SJCRH30 (cell line): ENCODE data around the gene TSPAN11. TPM values are rescaled to one million over a fixed set of nuclear protein-coding genes. Genes with fewer than 3 reads are reported as not detected.
"Not testable (repeated sequence)": the region's sequence is repeated elsewhere in the genome, so short reads cannot be mapped to it uniquely, and the experiment has no call there.

Experiments
- DNase-seq, 2 experiments: peaks; one replicate each; pipeline ENCODE4 v3.0.0-alpha.2; 2015 to 2020
- H3K27ac ChIP-seq: fragments of 250-450 bp; sonication (Bioruptor Pico); 2 replicates; pipeline ENCODE4 v1.5.1; 2020; ENCODE audit warnings: mild to moderate bottlenecking, moderate library complexity
- H3K27me3 ChIP-seq: fragments of 250-450 bp; sonication (Bioruptor Pico); 2 replicates; pipeline ENCODE4 v1.5.1; 2020; ENCODE audit warnings: mild to moderate bottlenecking, moderate library complexity
- H3K36me3 ChIP-seq: fragments of 250-450 bp; sonication (Bioruptor Pico); 2 replicates; pipeline ENCODE4 v1.5.1; 2020; ENCODE audit warnings: mild to moderate bottlenecking, moderate library complexity
- H3K4me1 ChIP-seq: fragments of 250-450 bp; sonication (Bioruptor Pico); 2 replicates; pipeline ENCODE4 v1.5.1; 2020; ENCODE audit warnings: mild to moderate bottlenecking, moderate library complexity
- H3K4me3 ChIP-seq: fragments of 250-450 bp; sonication (Bioruptor Pico); 2 replicates; pipeline ENCODE4 v1.5.1; 2020; ENCODE audit warnings: mild to moderate bottlenecking, moderate library complexity
- H3K9me3 ChIP-seq: fragments of 250-450 bp; sonication (Bioruptor Pico); replicated peaks from 2 replicates; pipeline ENCODE4 v1.5.1; 2020; ENCODE audit warnings: mild to moderate bottlenecking, moderate library complexity
- total RNA-seq: library from RNA; depleted of rRNA; stranded (reverse); fragments of >200 nt; shearing (Covaris generic); gene quantifications from 2 replicates; pipeline ENCODE4 v1.2.3, GENCODE V29; 2014; rRNA removed

TSPAN11 gene
- total RNA-seq, result 6.5 and 6.7 TPM in 2 replicates

GRCh38 chr12:30926243-30927221, at the start of gene TSPAN11:
TSS of gene TSPAN11 (plus strand) at chr12:30926748. CDS start at chr12:30953992, 27,244 bp downstream.
- peaks cover 7% of the 10 kb centered on the region for H3K4me1 ChIP-seq
- H3K4me3 ChIP-seq, result peak within 1 kb of the TSS; percentile 72
- peak; percentile 86 to 87 for DNase-seq
- no peaks in the 10 kb centered on the region for H3K27me3 ChIP-seq
- no peaks in the 10 kb centered on the region for H3K9me3 ChIP-seq
- peak within 1 kb of the TSS; percentile 53; the same call in 1 of the 2 replicates for H3K27ac ChIP-seq
- H3K36me3 ChIP-seq, result no peaks in the 10 kb centered on the region

GRCh38 chr12:30877105-30877875, 49.3 kb upstream of the TSPAN11 start:
- no peaks in the 10 kb centered on the region for H3K4me1 ChIP-seq
- no peaks in the 10 kb centered on the region for H3K36me3 ChIP-seq
- H3K4me3 ChIP-seq, result no peak overlapping the region
- no peak for DNase-seq
- peaks cover 6% of the 10 kb centered on the region; the same call in 1 of the 2 replicates for H3K27me3 ChIP-seq
- H3K27ac ChIP-seq, result no peak overlapping the region
- no peaks in the 10 kb centered on the region for H3K9me3 ChIP-seq

DNA sequence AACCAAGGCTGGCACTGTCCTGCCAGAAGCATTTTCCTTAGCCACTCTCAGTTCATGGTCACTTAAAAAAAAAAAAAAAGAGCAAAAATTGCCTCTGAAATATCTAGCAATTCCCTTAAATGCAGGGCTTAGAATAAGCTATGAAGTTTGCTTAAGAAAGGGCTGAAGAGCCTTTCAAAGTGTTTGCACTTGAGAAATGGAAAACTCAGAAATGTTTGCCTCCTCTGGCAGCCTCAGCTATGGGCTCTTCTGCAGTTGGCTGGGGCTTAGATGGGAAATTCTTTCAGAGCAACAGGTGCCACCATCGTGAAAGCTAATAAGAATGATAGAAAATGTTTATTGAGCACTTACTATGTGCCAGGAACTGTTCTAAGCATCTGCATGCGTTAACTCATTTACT, 48.5 kb upstream of the TSPAN11 start:
- no peaks in the 10 kb centered on the region for H3K4me1 ChIP-seq
- no peaks in the 10 kb centered on the region for H3K9me3 ChIP-seq
- no peak overlapping the region for H3K27ac ChIP-seq
- no peak for DNase-seq
- no peak overlapping the region for H3K4me3 ChIP-seq
- peaks cover 6% of the 10 kb centered on the region; the same call in 1 of the 2 replicates for H3K27me3 ChIP-seq
- no peaks in the 10 kb centered on the region for H3K36me3 ChIP-seq

DNA sequence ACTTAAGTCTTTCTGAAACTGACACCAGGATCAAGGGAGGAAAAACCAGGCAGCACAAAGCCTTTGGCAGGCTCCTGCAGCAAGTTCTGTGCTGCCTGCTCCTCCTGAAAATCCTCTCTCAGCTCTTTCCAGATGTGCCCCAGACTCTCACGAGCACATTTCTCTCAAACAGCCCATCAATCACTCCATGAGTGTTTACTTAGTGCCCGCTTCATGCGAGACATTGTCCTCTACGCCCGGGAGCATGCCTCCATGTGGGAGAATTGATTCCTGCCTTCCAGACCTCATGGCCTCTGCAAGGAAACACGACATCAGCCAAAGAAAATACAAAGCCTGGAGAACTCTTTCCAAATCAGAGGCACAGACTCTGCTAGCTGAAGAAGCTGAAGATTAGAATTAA, 46.5 kb upstream of the TSPAN11 start:
- DNase-seq, result no peak
- Histone ChIP-seq H3K4me3 (no peak overlapping the region), H3K36me3 (no peaks in the 10 kb centered on the region), H3K27me3 (peaks cover 2% of the 10 kb centered on the region; the same call in 1 of the 2 replicates), H3K4me1 (no peaks in the 10 kb centered on the region), H3K27ac (no peak overlapping the region), H3K9me3 (no peaks in the 10 kb centered on the region)

DNA sequence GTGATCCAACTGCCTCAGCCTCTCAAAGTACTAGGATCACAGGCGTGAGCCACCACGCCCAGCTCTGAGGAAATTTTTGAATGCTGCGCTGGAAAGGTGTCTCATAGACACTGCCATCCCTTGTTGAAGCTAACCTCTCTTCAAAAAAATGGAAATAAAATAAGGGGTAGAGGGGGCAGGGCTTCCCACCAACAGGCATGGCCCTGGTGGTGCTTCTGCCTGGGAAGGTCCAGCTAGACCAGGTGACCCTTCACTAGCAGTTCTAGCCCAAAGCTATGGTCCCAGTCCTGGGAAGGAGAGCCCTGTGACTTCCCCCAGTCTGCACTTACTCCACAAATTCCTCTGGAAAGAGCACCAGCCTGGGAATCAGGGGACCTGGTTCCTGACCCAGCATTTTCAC, 45.7 kb upstream of the TSPAN11 start:
- no peak overlapping the region for H3K27ac ChIP-seq
- DNase-seq, result no peak
- H3K9me3 ChIP-seq, result no peaks in the 10 kb centered on the region
- no peaks in the 10 kb centered on the region for H3K4me1 ChIP-seq
- H3K27me3 ChIP-seq, result no peaks in the 10 kb centered on the region; the same call in 1 of the 2 replicates
- H3K36me3 ChIP-seq, result no peaks in the 10 kb centered on the region
- no peak overlapping the region for H3K4me3 ChIP-seq

DNA sequence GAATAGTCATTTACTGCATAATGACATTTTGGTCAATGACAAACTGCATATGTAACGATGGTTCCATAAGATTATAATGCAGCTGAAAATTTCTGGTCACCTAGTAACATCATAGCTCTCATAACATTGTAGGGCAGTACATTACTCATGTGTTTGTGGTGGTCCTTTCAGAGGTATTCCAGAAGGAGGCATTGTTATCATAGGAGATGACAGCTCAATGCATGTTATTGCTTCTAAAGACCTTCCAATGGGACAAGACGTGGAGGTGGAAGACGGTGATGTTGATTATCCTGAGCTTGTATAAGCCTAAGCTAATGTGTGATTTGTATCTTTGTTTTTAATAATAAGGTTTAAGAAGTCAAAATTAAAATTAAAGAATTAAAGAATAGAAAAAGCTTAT, 43.8 kb upstream of the TSPAN11 start:
- Histone ChIP-seq H3K4me3 (no peak overlapping the region), H3K27ac (no peak overlapping the region)
- DNase-seq, result peak in 1 of 2 experiments; percentile 41

GRCh38 chr12:30884799-30885198, 41.7 kb upstream of the TSPAN11 start:
- no peak for DNase-seq
- Histone ChIP-seq H3K27me3 (no peaks in the 10 kb centered on the region; the same call in 1 of the 2 replicates), H3K4me1 (no peaks in the 10 kb centered on the region), H3K4me3 (no peak overlapping the region), H3K36me3 (no peaks in the 10 kb centered on the region), H3K9me3 (peaks cover 12% of the 10 kb centered on the region; the same call in 1 of the 2 replicates), H3K27ac (no peak overlapping the region)

More for the DNA sequence above, 43.8 kb upstream of the TSPAN11 start:
- H3K9me3 ChIP-seq, result peaks cover 11% of the 10 kb centered on the region; the same call in 1 of the 2 replicates
- no peaks in the 10 kb centered on the region for H3K36me3 ChIP-seq
- no peaks in the 10 kb centered on the region for H3K4me1 ChIP-seq
- no peaks in the 10 kb centered on the region; the same call in 1 of the 2 replicates for H3K27me3 ChIP-seq

DNA sequence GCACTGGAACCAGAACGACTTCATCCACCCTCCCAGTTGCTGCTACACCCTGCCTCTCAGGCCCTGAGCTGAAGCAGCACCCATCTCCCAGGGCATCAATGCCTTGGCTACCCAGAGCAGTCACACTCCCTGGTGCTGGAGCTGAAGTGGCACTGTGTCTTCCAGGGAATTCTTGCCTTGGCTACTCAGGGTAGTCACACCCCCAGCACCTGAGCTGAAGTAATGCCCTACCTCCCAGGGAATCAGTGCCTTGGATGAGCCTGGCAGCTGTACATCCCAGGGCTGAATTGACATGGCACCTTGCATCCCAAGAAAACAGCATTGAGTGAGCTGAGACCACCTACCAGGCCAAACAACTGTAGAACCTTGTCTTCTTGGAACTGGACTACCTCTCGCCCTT, 41.2 kb upstream of the TSPAN11 start:
- Histone ChIP-seq H3K4me1 (no peaks in the 10 kb centered on the region), H3K27ac (no peak overlapping the region), H3K27me3 (no peaks in the 10 kb centered on the region; the same call in 1 of the 2 replicates), H3K4me3 (no peak overlapping the region), H3K9me3 (peaks cover 12% of the 10 kb centered on the region; the same call in 1 of the 2 replicates), H3K36me3 (no peaks in the 10 kb centered on the region)
- DNase-seq, result no peak

GRCh38 chr12:30887226-30887625, 39.3 kb upstream of the TSPAN11 start:
- Histone ChIP-seq H3K36me3 (no peaks in the 10 kb centered on the region), H3K4me3 (no peak overlapping the region), H3K27ac (no peak overlapping the region), H3K27me3 (no peaks in the 10 kb centered on the region; the same call in 1 of the 2 replicates), H3K9me3 (peaks cover 12% of the 10 kb centered on the region; the same call in 1 of the 2 replicates), H3K4me1 (no peaks in the 10 kb centered on the region)
- no peak for DNase-seq

DNA sequence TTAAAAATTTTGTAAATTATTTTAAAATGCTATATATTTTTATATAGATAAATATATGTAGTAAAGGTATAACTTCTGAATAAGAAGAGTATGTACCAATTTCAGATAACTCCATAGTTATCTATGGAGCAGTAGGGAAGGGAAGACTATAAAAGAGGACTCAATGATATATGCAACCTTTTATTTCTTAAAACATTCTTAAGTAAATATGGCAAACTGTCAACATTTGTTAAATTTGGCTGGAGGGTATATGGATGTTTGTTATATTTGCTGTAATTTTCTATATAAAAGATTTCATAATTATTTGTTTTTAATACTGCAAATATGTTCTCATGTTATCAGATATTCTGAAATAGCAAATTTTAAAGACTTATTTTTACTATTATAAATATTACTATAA, 38.3 kb upstream of the TSPAN11 start:
- Histone ChIP-seq H3K9me3 (peaks cover 12% of the 10 kb centered on the region; the same call in 1 of the 2 replicates), H3K36me3 (no peaks in the 10 kb centered on the region), H3K4me3 (no peak overlapping the region), H3K4me1 (no peaks in the 10 kb centered on the region), H3K27me3 (no peaks in the 10 kb centered on the region), H3K27ac (no peak overlapping the region)
- DNase-seq, result no peak

DNA sequence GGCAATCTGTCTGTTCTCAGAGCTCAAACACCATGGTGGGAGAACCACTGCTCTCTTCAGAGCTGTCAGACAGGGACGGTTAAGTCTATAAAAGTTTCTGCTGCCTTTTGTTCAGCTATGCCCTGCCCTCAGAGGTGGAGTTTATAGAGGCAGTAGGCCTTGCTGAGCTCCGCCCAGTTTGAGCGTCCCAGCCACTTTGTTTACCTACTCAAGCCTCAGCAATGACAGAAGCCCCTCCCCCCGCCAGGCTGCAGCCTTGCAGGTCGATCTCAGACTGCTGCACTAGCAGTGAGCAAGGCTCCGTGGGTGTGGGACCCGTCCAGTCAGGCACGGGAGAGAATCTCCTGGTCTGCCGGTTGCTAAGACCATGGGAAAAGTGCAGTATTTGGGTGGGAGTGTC, 32.0 kb upstream of the TSPAN11 start:
- H3K27me3 ChIP-seq, H3K4me3 ChIP-seq, H3K4me1 ChIP-seq, DNase-seq, H3K36me3 ChIP-seq, H3K27ac ChIP-seq, H3K9me3 ChIP-seq: not testable (repeated sequence)

- DNase-seq, result no peak
Measured at GRCh38 chr12:30896461-30896860, 30.1 kb upstream of the TSPAN11 start.

GRCh38 chr12:30898846-30899245, 27.7 kb upstream of the TSPAN11 start:
- Histone ChIP-seq H3K9me3 (no peaks in the 10 kb centered on the region), H3K4me3 (no peak overlapping the region), H3K27ac (no peak overlapping the region), H3K4me1 (no peaks in the 10 kb centered on the region), H3K36me3 (no peaks in the 10 kb centered on the region), H3K27me3 (no peaks in the 10 kb centered on the region; the same call in 1 of the 2 replicates)
- no peak for DNase-seq

More at GRCh38 chr12:30896461-30896860, 30.1 kb upstream of the TSPAN11 start:
- Histone ChIP-seq H3K36me3 (no peaks in the 10 kb centered on the region), H3K9me3 (no peaks in the 10 kb centered on the region), H3K27me3 (no peaks in the 10 kb centered on the region; the same call in 1 of the 2 replicates), H3K27ac (no peak overlapping the region), H3K4me1 (no peaks in the 10 kb centered on the region), H3K4me3 (no peak overlapping the region)

GRCh38 chr12:30900351-30900750, 26.2 kb upstream of the TSPAN11 start:
- Histone ChIP-seq H3K9me3 (no peaks in the 10 kb centered on the region), H3K4me1 (no peaks in the 10 kb centered on the region), H3K27me3 (no peaks in the 10 kb centered on the region; the same call in 1 of the 2 replicates), H3K27ac (no peak overlapping the region), H3K4me3 (no peak overlapping the region), H3K36me3 (no peaks in the 10 kb centered on the region)
- DNase-seq, result no peak
